ENCODE results near the gene MRPL23. TPM values are rescaled to one million over a fixed set of nuclear protein-coding genes. Genes with fewer than 3 reads are reported as not detected.
"Not testable (repeated sequence)": the region's sequence is repeated elsewhere in the genome, so short reads cannot be mapped to it uniquely, and the experiment has no call there.

Gene MRPL23
- total and polyA plus RNA-seq, 4 donors, result 15.8 to 77.3 (median 60.4) TPM

GRCh38 chr11:1939006-1939625 lies 8.0 kb upstream of the MRPL23 start:
- H3K27me3 ChIP-seq (ENCODE audit: control insufficient read depth, insufficient read depth, low read length), result no peaks in the 10 kb centered on the region
- H3K4me3 ChIP-seq (ENCODE audit: low read depth, low read length), result no peak overlapping the region
- no peaks in the 10 kb centered on the region for H3K9me3 ChIP-seq (ENCODE audit: control insufficient read depth, insufficient read depth, low read length)
- peak in 1 of 6 donors; percentile 59 for DNase-seq (ENCODE audit: low read depth in 4 of 6, low spot score in 6 of 6)
- WGBS (ENCODE audit: insufficient coverage), result 46% methylated on average over 13 of the region's 23 CpGs
- peaks cover 12% of the 10 kb centered on the region for H3K4me1 ChIP-seq (ENCODE audit: control insufficient read depth, insufficient read depth, low read length)
- H3K27ac ChIP-seq (ENCODE audit: low read depth, low read length), result peak overlapping the region; percentile 40
- H3K36me3 ChIP-seq (ENCODE audit: control insufficient read depth, insufficient read depth, low read length), result no peaks in the 10 kb centered on the region

GRCh38 chr11:1939788-1940187 lies 7.3 kb upstream of the MRPL23 start:
- not testable (repeated sequence) for H3K4me3 ChIP-seq (ENCODE audit: low read depth, low read length); H3K9me3 ChIP-seq (ENCODE audit: control insufficient read depth, insufficient read depth, low read length); H3K27me3 ChIP-seq (ENCODE audit: control insufficient read depth, insufficient read depth, low read length); H3K36me3 ChIP-seq (ENCODE audit: control insufficient read depth, insufficient read depth, low read length); DNase-seq (ENCODE audit: low read depth in 4 of 6, low spot score in 6 of 6)
- Histone ChIP-seq H3K4me1 (ENCODE audit: control insufficient read depth, insufficient read depth, low read length) (peaks cover 13% of the 10 kb centered on the region), H3K27ac (ENCODE audit: low read depth, low read length) (peak overlapping the region; percentile 16)
- WGBS (ENCODE audit: insufficient coverage), result 73% methylated on average over 1 of the region's 1 CpG

- H3K9me3 ChIP-seq (ENCODE audit: control insufficient read depth, insufficient read depth, low read length), result no peaks in the 10 kb centered on the region
- WGBS (ENCODE audit: insufficient coverage), result 91% methylated on average over 8 of the region's 10 CpGs
- H3K4me1 ChIP-seq (ENCODE audit: control insufficient read depth, insufficient read depth, low read length), result peaks cover 13% of the 10 kb centered on the region
- H3K4me3 ChIP-seq (ENCODE audit: low read depth, low read length), result no peak overlapping the region
- H3K36me3 ChIP-seq (ENCODE audit: control insufficient read depth, insufficient read depth, low read length), result no peaks in the 10 kb centered on the region
- H3K27ac ChIP-seq (ENCODE audit: low read depth, low read length), result no peak overlapping the region
- no peak for DNase-seq (ENCODE audit: low read depth in 4 of 6, low spot score in 6 of 6)
- no peaks in the 10 kb centered on the region for H3K27me3 ChIP-seq (ENCODE audit: control insufficient read depth, insufficient read depth, low read length)
These were observed 4.4 kb upstream of the MRPL23 start for GRCh38 chr11:1942558-1943260.

- peaks cover 13% of the 10 kb centered on the region for H3K4me1 ChIP-seq (ENCODE audit: control insufficient read depth, insufficient read depth, low read length)
- 65% methylated on average over 10 of the region's 15 CpGs for WGBS (ENCODE audit: insufficient coverage)
- H3K4me3 ChIP-seq (ENCODE audit: low read depth, low read length), result no peak overlapping the region
- peak overlapping the region; percentile 33 for H3K27ac ChIP-seq (ENCODE audit: low read depth, low read length)
- no peak for DNase-seq (ENCODE audit: low read depth in 4 of 6, low spot score in 6 of 6)
- no peaks in the 10 kb centered on the region for H3K9me3 ChIP-seq (ENCODE audit: control insufficient read depth, insufficient read depth, low read length)
- H3K27me3 ChIP-seq (ENCODE audit: control insufficient read depth, insufficient read depth, low read length), result no peaks in the 10 kb centered on the region
- no peaks in the 10 kb centered on the region for H3K36me3 ChIP-seq (ENCODE audit: control insufficient read depth, insufficient read depth, low read length)
These were observed 3.6 kb upstream of the MRPL23 start for GRCh38 chr11:1943576-1943975.

- peak overlapping the region; percentile 33 for H3K27ac ChIP-seq (ENCODE audit: low read depth, low read length)
- H3K27me3 ChIP-seq (ENCODE audit: control insufficient read depth, insufficient read depth, low read length), result no peaks in the 10 kb centered on the region
- DNase-seq (ENCODE audit: low read depth in 4 of 6, low spot score in 6 of 6), result peak in 1 of 6 donors; percentile 28
- no peaks in the 10 kb centered on the region for H3K36me3 ChIP-seq (ENCODE audit: control insufficient read depth, insufficient read depth, low read length)
- peaks cover 9% of the 10 kb centered on the region for H3K4me1 ChIP-seq (ENCODE audit: control insufficient read depth, insufficient read depth, low read length)
- no peak overlapping the region for H3K4me3 ChIP-seq (ENCODE audit: low read depth, low read length)
- 79% methylated on average over 9 of the region's 9 CpGs for WGBS (ENCODE audit: insufficient coverage)
- no peaks in the 10 kb centered on the region for H3K9me3 ChIP-seq (ENCODE audit: control insufficient read depth, insufficient read depth, low read length)
These were observed 3.2 kb upstream of the MRPL23 start for GRCh38 chr11:1943977-1944376.

- Histone ChIP-seq H3K9me3 (ENCODE audit: control insufficient read depth, insufficient read depth, low read length) (no peaks in the 10 kb centered on the region), H3K4me1 (ENCODE audit: control insufficient read depth, insufficient read depth, low read length) (peaks cover 4% of the 10 kb centered on the region), H3K27me3 (ENCODE audit: control insufficient read depth, insufficient read depth, low read length) (no peaks in the 10 kb centered on the region), H3K36me3 (ENCODE audit: control insufficient read depth, insufficient read depth, low read length) (no peaks in the 10 kb centered on the region), H3K4me3 (ENCODE audit: low read depth, low read length) (no peak overlapping the region), H3K27ac (ENCODE audit: low read depth, low read length) (no peak overlapping the region)
- no peak for DNase-seq (ENCODE audit: low read depth in 4 of 6, low spot score in 6 of 6)
- WGBS (ENCODE audit: insufficient coverage), result no CpG with 5 or more reads among the region's 36 CpGs
These were observed 583 bp downstream of the MRPL23 start for GRCh38 chr11:1947592-1948237.

GRCh38 chr11:1948389-1948788 lies 1.3 kb downstream of the MRPL23 start:
- Histone ChIP-seq H3K36me3 (ENCODE audit: control insufficient read depth, insufficient read depth, low read length) (no peaks in the 10 kb centered on the region), H3K27ac (ENCODE audit: low read depth, low read length) (no peak overlapping the region), H3K4me3 (ENCODE audit: low read depth, low read length) (no peak overlapping the region), H3K9me3 (ENCODE audit: control insufficient read depth, insufficient read depth, low read length) (no peaks in the 10 kb centered on the region), H3K4me1 (ENCODE audit: control insufficient read depth, insufficient read depth, low read length) (peaks cover 3% of the 10 kb centered on the region), H3K27me3 (ENCODE audit: control insufficient read depth, insufficient read depth, low read length) (no peaks in the 10 kb centered on the region)
- WGBS (ENCODE audit: insufficient coverage), result no CpG with 5 or more reads among the region's 11 CpGs
- DNase-seq (ENCODE audit: low read depth in 4 of 6, low spot score in 6 of 6), result no peak

GRCh38 chr11:1949302-1949701 lies 2.2 kb downstream of the MRPL23 start:
- WGBS (ENCODE audit: insufficient coverage), result no CpG with 5 or more reads among the region's 6 CpGs
- no peaks in the 10 kb centered on the region for H3K4me1 ChIP-seq (ENCODE audit: control insufficient read depth, insufficient read depth, low read length)
- no peak for DNase-seq (ENCODE audit: low read depth in 4 of 6, low spot score in 6 of 6)
- H3K27me3 ChIP-seq (ENCODE audit: control insufficient read depth, insufficient read depth, low read length), result no peaks in the 10 kb centered on the region
- no peak overlapping the region for H3K4me3 ChIP-seq (ENCODE audit: low read depth, low read length)
- no peaks in the 10 kb centered on the region for H3K9me3 ChIP-seq (ENCODE audit: control insufficient read depth, insufficient read depth, low read length)
- H3K36me3 ChIP-seq (ENCODE audit: control insufficient read depth, insufficient read depth, low read length), result no peaks in the 10 kb centered on the region
- H3K27ac ChIP-seq (ENCODE audit: low read depth, low read length), result no peak overlapping the region

GRCh38 chr11:1949922-1950321 lies 2.8 kb downstream of the MRPL23 start:
- DNase-seq (ENCODE audit: low read depth in 4 of 6, low spot score in 6 of 6), result no peak
- WGBS (ENCODE audit: insufficient coverage), result no CpG with 5 or more reads among the region's 15 CpGs
- H3K4me3 ChIP-seq (ENCODE audit: low read depth, low read length), result no peak overlapping the region
- H3K4me1 ChIP-seq (ENCODE audit: control insufficient read depth, insufficient read depth, low read length), result no peaks in the 10 kb centered on the region
- H3K27ac ChIP-seq (ENCODE audit: low read depth, low read length), result no peak overlapping the region
- no peaks in the 10 kb centered on the region for H3K9me3 ChIP-seq (ENCODE audit: control insufficient read depth, insufficient read depth, low read length)
- no peaks in the 10 kb centered on the region for H3K36me3 ChIP-seq (ENCODE audit: control insufficient read depth, insufficient read depth, low read length)
- H3K27me3 ChIP-seq (ENCODE audit: control insufficient read depth, insufficient read depth, low read length), result no peaks in the 10 kb centered on the region
